Femur (tissue), 1 donor: Measurements from ENCODE around the gene ACVR1.
A peak's percentile ranks its signal among the peaks of the same experiment; 100 is the strongest.
"Not testable (repeated sequence)": the region's sequence is repeated elsewhere in the genome, so short reads cannot be mapped to it uniquely, and the experiment has no call there.

Experiments used
- DNase-seq: peaks from one replicate; pipeline ENCODE4 v3.0.0-alpha.2; 2017

ACVR1 gene

GRCh38 chr2:157891643-157892041, 15.5 kb upstream of the ACVR1 start:
- DNase-seq = no peak

- no peak for DNase-seq
Measured at GRCh38 chr2:157890969-157891642, 15.0 kb upstream of the ACVR1 start.

- DNase-seq = no peak
Measured at GRCh38 chr2:157887946-157888345, 11.8 kb upstream of the ACVR1 start.

- DNase-seq = not testable (repeated sequence)
Measured at GRCh38 chr2:157884533-157884932, 8.4 kb upstream of the ACVR1 start.

- DNase-seq = no peak
Measured at GRCh38 chr2:157880927-157881326, 4.8 kb upstream of the ACVR1 start.

- no peak for DNase-seq
Measured at GRCh38 chr2:157877761-157878400, 1.8 kb upstream of the ACVR1 start.

- DNase-seq = no peak
Measured at GRCh38 chr2:157876786-157877138, 632 bp upstream of the ACVR1 start.

GRCh38 chr2:157875641-157876065, 477 bp downstream of the ACVR1 start:
- no peak for DNase-seq

GRCh38 chr2:157874997-157875640, 1.0 kb downstream of the ACVR1 start:
- DNase-seq = peak; percentile 80

- DNase-seq = peak; percentile 54
Measured at GRCh38 chr2:157874348-157874747, 1.8 kb downstream of the ACVR1 start.

GRCh38 chr2:157872791-157873190, 3.3 kb downstream of the ACVR1 start:
- no peak for DNase-seq

GRCh38 chr2:157871415-157871814, 4.7 kb downstream of the ACVR1 start:
- no peak for DNase-seq

GRCh38 chr2:157868993-157869392, 7.1 kb downstream of the ACVR1 start:
- no peak for DNase-seq

GRCh38 chr2:157867703-157868102, 8.4 kb downstream of the ACVR1 start:
- no peak for DNase-seq

GRCh38 chr2:157866666-157867642, 9.2 kb downstream of the ACVR1 start:
- no peak for DNase-seq

- no peak for DNase-seq
Measured at GRCh38 chr2:157866202-157866601, 9.9 kb downstream of the ACVR1 start.

GRCh38 chr2:157864857-157865430, 11.2 kb downstream of the ACVR1 start:
- DNase-seq = no peak

- no peak for DNase-seq
Measured at GRCh38 chr2:157858846-157859245, 17.3 kb downstream of the ACVR1 start.

GRCh38 chr2:157857881-157858280, 18.2 kb downstream of the ACVR1 start:
- no peak for DNase-seq

GRCh38 chr2:157856187-157856515, 20.0 kb downstream of the ACVR1 start:
- DNase-seq = no peak

GRCh38 chr2:157853820-157854219, 22.3 kb downstream of the ACVR1 start:
- no peak for DNase-seq

GRCh38 chr2:157853211-157853610, 22.9 kb downstream of the ACVR1 start:
- DNase-seq = no peak

- DNase-seq = no peak
Measured at GRCh38 chr2:157849591-157849990, 26.5 kb downstream of the ACVR1 start.
